GM18508 (cell line): ENCODE data around the gene CKLF.
"Not testable (repeated sequence)": the region's sequence is repeated elsewhere in the genome, so short reads cannot be mapped to it uniquely, and the experiment has no call there.

Experiments used
- ATAC-seq: cut with Tn5 transposase; IDR thresholded peaks from one replicate; pipeline ENCODE4 v1.9.1; 2021; ENCODE audit warnings: moderate number of reproducible peaks; ENCODE audit not compliant: insufficient read depth, unreplicated experiment

CKLF gene

GRCh38 chr16:66590322-66590721 lies 37.9 kb downstream of the CKLF start:
- no peak for ATAC-seq

GRCh38 chr16:66591018-66591417 lies 38.6 kb downstream of the CKLF start:
- ATAC-seq: no peak

GRCh38 chr16:66592241-66592640 lies 39.9 kb downstream of the CKLF start:
- ATAC-seq: no peak

- no peak for ATAC-seq
Observed at GRCh38 chr16:66592814-66593213, 40.4 kb downstream of the CKLF start.

- no peak for ATAC-seq
Observed at GRCh38 chr16:66594739-66595138, 42.4 kb downstream of the CKLF start.

- ATAC-seq: not testable (repeated sequence)
Observed at GRCh38 chr16:66596559-66596958, 44.2 kb downstream of the CKLF start.

- ATAC-seq: no peak
Observed at GRCh38 chr16:66596986-66597848, 44.8 kb downstream of the CKLF start.

- ATAC-seq: no peak
Observed at GRCh38 chr16:66598111-66598510, 45.7 kb downstream of the CKLF start.

- no peak for ATAC-seq
Observed at GRCh38 chr16:66599726-66600125, 47.4 kb downstream of the CKLF start.

- ATAC-seq: no peak
Observed at GRCh38 chr16:66600477-66600876, 48.1 kb downstream of the CKLF start.

GRCh38 chr16:66601471-66601870 lies 49.1 kb downstream of the CKLF start:
- ATAC-seq: no peak

GRCh38 chr16:66603537-66604375 lies 51.4 kb downstream of the CKLF start:
- no peak for ATAC-seq

GRCh38 chr16:66604376-66605176 lies 52.2 kb downstream of the CKLF start, which contains the start of gene CMTM3:
TSS of gene CMTM3 (plus strand) at chr16:66604704. CDS start at chr16:66604806, 102 bp downstream.
- no peak for ATAC-seq

GRCh38 chr16:66605177-66605978 lies 53.0 kb downstream of the CKLF start:
- ATAC-seq: no peak

- ATAC-seq: no peak
Observed at GRCh38 chr16:66605979-66606751, 53.8 kb downstream of the CKLF start.

GRCh38 chr16:66608241-66609138 lies 56.1 kb downstream of the CKLF start:
- no peak for ATAC-seq

GRCh38 chr16:66609139-66609510 lies 56.7 kb downstream of the CKLF start:
- ATAC-seq: no peak
